SU-DHL-6 (cell line): ENCODE data around the gene CAMK1.

Source experiments
- CTCF ChIP-seq: fragments of 200-600 bp; sonication (generic); IDR thresholded peaks from one replicate; pipeline ENCODE4 v1.5.1; 2017; ENCODE audit warnings: antibody characterized with exemption, mild to moderate bottlenecking, low read length, moderate library complexity; ENCODE audit not compliant: insufficient read depth, poor library complexity, severe bottlenecking
- EZH2phosphoT487 ChIP-seq: fragments of 200-600 bp; sonication (generic), shearing (Covaris generic); conservative IDR thresholded peaks from 2 replicates; pipeline ENCODE4 v1.6.1; 2018; ENCODE audit warnings: mild to moderate bottlenecking, antibody characterized with exemption, low read length, moderate library complexity, mixed read lengths

GRCh38 chr3:9794400-9794799, 24.7 kb upstream of the CAMK1 start:
- no peak for TF ChIP-seq CTCF
- no peak for TF ChIP-seq EZH2phosphoT487
